DND-41 (cell line): ENCODE results near the gene FAM174C.

ENCODE experiments used
- ATAC-seq: fragments of 200-7000 bp; cut with Tn5 transposase; 3 replicates; pipeline ENCODE4 v1.9.1; 2021; ENCODE audit warnings: low read depth; ENCODE audit not compliant: insufficient read depth
- DNase-seq: peaks from one replicate; pipeline ENCODE4 v3.0.0-alpha.2; 2020
- H2AFZ ChIP-seq: 2 replicates; pipeline ENCODE4 v1.6.0; 2012; ENCODE audit warnings: low read depth, low read length
- H3K27ac ChIP-seq: 2 replicates; pipeline ENCODE4 v1.5.1; 2012; ENCODE audit warnings: low read length, inconsistent platforms
- H3K27me3 ChIP-seq: fragments of 200-600 bp; sonication (generic); 2 replicates; pipeline ENCODE4 v1.6.0; 2012; ENCODE audit warnings: low read length, mild to moderate bottlenecking, inconsistent platforms; ENCODE audit not compliant: insufficient read depth, poor library complexity
- H3K36me3 ChIP-seq: 2 replicates; pipeline ENCODE4 v1.5.1; 2012; ENCODE audit warnings: low read length, inconsistent platforms; ENCODE audit not compliant: insufficient read depth
- H3K4me1 ChIP-seq: 2 replicates; pipeline ENCODE4 v1.5.1; 2012; ENCODE audit warnings: mild to moderate bottlenecking, low read length; ENCODE audit not compliant: insufficient read depth
- H3K4me2 ChIP-seq: 2 replicates; pipeline ENCODE4 v1.6.0; 2012; ENCODE audit warnings: mild to moderate bottlenecking, moderate library complexity, low read length, inconsistent platforms; ENCODE audit not compliant: insufficient read depth
- H3K4me3 ChIP-seq, 2 experiments: fragments of 200-600 bp in 1 of 2; shearing (Covaris generic) in 1 of 2; 2 replicates each; pipeline ENCODE4 v1.5.1; 2012 to 2016; ENCODE audit warnings: inconsistent platforms in 2 of 2, low read length in 2 of 2, mild to moderate bottlenecking in 2 of 2, low read depth in 1 of 2, moderate library complexity in 1 of 2
- H3K79me2 ChIP-seq: 2 replicates; pipeline ENCODE4 v1.6.0; 2012; ENCODE audit warnings: low read length, inconsistent platforms; ENCODE audit not compliant: insufficient read depth
- H3K9ac ChIP-seq: 2 replicates; pipeline ENCODE4 v1.6.0; 2012; ENCODE audit warnings: low read depth, mild to moderate bottlenecking, inconsistent platforms, low read length, moderate library complexity
- H3K9me3 ChIP-seq: 2 replicates; pipeline ENCODE4 v1.5.1; 2012; ENCODE audit warnings: low read length, moderate library complexity, mild to moderate bottlenecking, inconsistent platforms; ENCODE audit not compliant: insufficient read depth, severe bottlenecking
- H4K20me1 ChIP-seq: 2 replicates; pipeline ENCODE4 v1.6.0; 2012; ENCODE audit warnings: low read length; ENCODE audit not compliant: insufficient read depth
- EZH2 ChIP-seq: IDR thresholded peaks from 3 replicates; pipeline ENCODE4 v1.6.1; 2012; ENCODE audit warnings: borderline replicate concordance, low read depth, mild to moderate bottlenecking, moderate library complexity, low read length, inconsistent platforms; ENCODE audit not compliant: severe bottlenecking
- TF ChIP-seq, protein P1 (sequence below): IDR thresholded peaks from 2 replicates; pipeline ENCODE4 v1.5.1; 2012; ENCODE audit warnings: borderline replicate concordance, low read length, moderate library complexity, mild to moderate bottlenecking; ENCODE audit not compliant: poor library complexity, severe bottlenecking; ENCODE audit errors: extremely low read depth

FAM174C gene

DNA sequence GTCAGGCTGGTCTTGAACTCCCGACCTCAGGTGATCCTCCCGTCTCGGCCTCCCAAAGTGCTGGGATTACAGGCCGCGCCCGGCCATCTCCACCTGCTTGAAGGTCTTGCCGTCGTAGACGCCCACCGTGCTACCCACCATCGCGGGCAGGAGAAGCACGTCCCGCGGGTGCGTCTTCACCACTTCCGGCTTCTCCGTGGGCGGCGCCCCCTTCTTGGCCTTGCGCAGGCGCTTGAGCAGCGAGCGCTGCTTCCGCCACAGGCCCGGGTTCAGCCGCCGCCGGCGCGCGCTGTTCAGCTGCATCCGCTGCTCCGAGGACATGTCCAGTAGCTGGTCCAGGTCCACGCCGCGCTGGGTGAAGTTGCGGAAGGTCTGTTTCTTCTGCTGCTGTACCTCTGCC lies 32.0 kb downstream of the FAM174C start:
- no peak for DNase-seq
- no peak overlapping the region for H3K4me3 ChIP-seq
- TF ChIP-seq EZH2, result no peak
- TF ChIP-seq, protein P1, sequence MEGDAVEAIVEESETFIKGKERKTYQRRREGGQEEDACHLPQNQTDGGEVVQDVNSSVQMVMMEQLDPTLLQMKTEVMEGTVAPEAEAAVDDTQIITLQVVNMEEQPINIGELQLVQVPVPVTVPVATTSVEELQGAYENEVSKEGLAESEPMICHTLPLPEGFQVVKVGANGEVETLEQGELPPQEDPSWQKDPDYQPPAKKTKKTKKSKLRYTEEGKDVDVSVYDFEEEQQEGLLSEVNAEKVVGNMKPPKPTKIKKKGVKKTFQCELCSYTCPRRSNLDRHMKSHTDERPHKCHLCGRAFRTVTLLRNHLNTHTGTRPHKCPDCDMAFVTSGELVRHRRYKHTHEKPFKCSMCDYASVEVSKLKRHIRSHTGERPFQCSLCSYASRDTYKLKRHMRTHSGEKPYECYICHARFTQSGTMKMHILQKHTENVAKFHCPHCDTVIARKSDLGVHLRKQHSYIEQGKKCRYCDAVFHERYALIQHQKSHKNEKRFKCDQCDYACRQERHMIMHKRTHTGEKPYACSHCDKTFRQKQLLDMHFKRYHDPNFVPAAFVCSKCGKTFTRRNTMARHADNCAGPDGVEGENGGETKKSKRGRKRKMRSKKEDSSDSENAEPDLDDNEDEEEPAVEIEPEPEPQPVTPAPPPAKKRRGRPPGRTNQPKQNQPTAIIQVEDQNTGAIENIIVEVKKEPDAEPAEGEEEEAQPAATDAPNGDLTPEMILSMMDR, result no peak

DNA sequence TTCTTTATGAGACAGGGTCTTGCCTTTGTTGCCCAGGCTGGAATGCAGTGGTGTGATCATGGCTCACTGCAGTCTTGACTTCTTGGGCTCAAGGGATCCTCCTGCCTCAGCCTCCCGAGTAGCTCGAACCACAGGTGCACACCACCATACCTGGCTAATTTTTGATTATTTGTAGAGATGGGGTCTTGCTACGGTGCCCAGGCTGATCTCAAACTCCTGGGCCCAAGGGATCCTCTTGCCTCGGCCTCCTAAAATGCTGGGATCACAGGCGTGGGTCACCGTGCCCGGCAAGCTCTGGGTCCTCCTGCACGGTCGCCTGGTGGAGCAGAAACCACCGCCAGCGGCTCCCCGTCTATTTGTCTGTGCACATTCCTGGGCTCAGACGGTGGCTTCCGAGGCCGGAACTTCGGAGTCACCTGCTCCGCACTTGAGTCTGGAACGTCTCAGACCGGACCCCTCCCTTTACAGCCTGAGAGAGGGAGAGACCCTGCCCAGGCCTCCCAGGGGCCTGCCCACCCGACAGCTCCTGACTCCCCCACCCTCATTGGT lies 32.5 kb downstream of the FAM174C start:
- H3K4me2 ChIP-seq, result no peak overlapping the region
- no peaks in the 10 kb centered on the region for H3K27me3 ChIP-seq
- no peaks in the 10 kb centered on the region for H3K4me1 ChIP-seq
- no peak overlapping the region for H3K4me3 ChIP-seq
- no peak overlapping the region for H3K9ac ChIP-seq
- no peak for DNase-seq
- no peak overlapping the region for H2AFZ ChIP-seq
- H3K27ac ChIP-seq, result no peak overlapping the region
- ATAC-seq, result no peak
- no peak for TF ChIP-seq EZH2
- TF ChIP-seq, protein P1, result no peak
- no peaks in the 10 kb centered on the region for H3K79me2 ChIP-seq
- H4K20me1 ChIP-seq, result no peaks in the 10 kb centered on the region
- H3K9me3 ChIP-seq, result no peaks in the 10 kb centered on the region
- H3K36me3 ChIP-seq, result no peaks in the 10 kb centered on the region

More for the DNA sequence above, 32.0 kb downstream of the FAM174C start:
- H3K27me3 ChIP-seq, result no peaks in the 10 kb centered on the region
- H4K20me1 ChIP-seq, result no peaks in the 10 kb centered on the region
- H3K9ac ChIP-seq, result no peak overlapping the region
- H3K9me3 ChIP-seq, result no peaks in the 10 kb centered on the region
- H3K27ac ChIP-seq, result no peak overlapping the region
- H3K4me2 ChIP-seq, result no peak overlapping the region
- H2AFZ ChIP-seq, result no peak overlapping the region
- H3K36me3 ChIP-seq, result no peaks in the 10 kb centered on the region
- H3K4me1 ChIP-seq, result no peaks in the 10 kb centered on the region
- no peak for ATAC-seq
- no peaks in the 10 kb centered on the region for H3K79me2 ChIP-seq

DNA sequence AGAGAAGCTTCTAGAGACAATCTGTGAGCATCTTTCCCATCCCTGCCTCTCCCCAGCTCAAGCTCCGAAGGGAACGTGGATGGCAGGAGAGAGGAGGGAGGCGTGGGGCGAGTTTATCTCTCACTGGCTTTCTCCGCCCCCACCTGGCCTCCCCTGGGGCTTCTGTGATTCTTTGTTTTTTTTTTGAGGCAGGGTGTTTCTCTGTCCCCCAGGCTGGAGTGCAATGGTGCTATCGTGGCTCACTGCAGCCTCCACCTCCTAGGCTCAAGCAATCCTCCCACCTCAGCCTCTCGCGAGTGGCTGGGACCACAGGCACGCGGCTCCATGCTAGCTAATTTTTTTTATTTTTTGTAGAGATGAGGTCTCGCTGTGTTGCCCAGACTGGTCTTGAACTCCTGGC lies 33.4 kb downstream of the FAM174C start:
- Histone ChIP-seq H3K27ac (no peak overlapping the region), H4K20me1 (no peaks in the 10 kb centered on the region), H3K27me3 (no peaks in the 10 kb centered on the region), H3K9me3 (no peaks in the 10 kb centered on the region), H3K9ac (no peak overlapping the region), H2AFZ (no peak overlapping the region), H3K4me1 (no peaks in the 10 kb centered on the region), H3K36me3 (no peaks in the 10 kb centered on the region), H3K4me3 (no peak overlapping the region), H3K4me2 (no peak overlapping the region), H3K79me2 (no peaks in the 10 kb centered on the region)
- TF ChIP-seq, protein P1, result no peak
- no peak for TF ChIP-seq EZH2
- no peak for ATAC-seq
- no peak for DNase-seq
